ENCODE results near the gene SAXO1. TPM values are rescaled to one million over a fixed set of nuclear protein-coding genes. Genes with fewer than 3 reads are reported as not detected.

SAXO1 gene
- total RNA-seq, 1 donor from 2014 or later = 0.02 TPM

DNA sequence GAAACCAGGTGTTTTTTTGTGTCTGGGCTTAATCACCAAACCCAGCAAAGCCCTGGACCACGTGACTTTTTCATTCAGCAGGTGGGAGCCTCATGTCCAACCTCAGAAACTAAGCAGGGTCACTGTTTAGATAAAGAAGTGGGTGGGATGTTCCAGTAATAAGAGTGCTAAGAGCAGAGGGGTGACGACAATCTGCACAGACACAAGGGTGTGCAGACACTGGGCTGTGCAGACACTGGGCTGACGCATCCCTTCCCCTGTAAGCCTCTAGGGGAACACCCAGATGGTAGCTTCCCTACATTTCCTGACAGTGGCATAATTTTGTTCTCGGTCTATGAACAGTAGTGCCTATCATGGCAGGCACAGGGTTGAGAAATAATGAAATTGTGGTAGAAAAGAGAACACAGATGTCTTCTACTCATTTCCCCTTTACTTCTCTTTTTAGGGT is 85.1 kb downstream of the SAXO1 start:
- no peaks in the 10 kb centered on the region for H3K4me1 Mint-ChIP-seq
- H3K9me3 Mint-ChIP-seq = no peaks in the 10 kb centered on the region
- H3K36me3 Mint-ChIP-seq (ENCODE audit: low read depth) = no peaks in the 10 kb centered on the region
- ChIA-PET CTCF (no interaction called here), POLR2A (no interaction called here)
- intact Hi-C loops (cut with micrococcal nuclease) = no loop called here
- no peak for DNase-seq
- H3K4me3 Mint-ChIP-seq = no peak overlapping the region
- TF ChIP-seq, protein P1, sequence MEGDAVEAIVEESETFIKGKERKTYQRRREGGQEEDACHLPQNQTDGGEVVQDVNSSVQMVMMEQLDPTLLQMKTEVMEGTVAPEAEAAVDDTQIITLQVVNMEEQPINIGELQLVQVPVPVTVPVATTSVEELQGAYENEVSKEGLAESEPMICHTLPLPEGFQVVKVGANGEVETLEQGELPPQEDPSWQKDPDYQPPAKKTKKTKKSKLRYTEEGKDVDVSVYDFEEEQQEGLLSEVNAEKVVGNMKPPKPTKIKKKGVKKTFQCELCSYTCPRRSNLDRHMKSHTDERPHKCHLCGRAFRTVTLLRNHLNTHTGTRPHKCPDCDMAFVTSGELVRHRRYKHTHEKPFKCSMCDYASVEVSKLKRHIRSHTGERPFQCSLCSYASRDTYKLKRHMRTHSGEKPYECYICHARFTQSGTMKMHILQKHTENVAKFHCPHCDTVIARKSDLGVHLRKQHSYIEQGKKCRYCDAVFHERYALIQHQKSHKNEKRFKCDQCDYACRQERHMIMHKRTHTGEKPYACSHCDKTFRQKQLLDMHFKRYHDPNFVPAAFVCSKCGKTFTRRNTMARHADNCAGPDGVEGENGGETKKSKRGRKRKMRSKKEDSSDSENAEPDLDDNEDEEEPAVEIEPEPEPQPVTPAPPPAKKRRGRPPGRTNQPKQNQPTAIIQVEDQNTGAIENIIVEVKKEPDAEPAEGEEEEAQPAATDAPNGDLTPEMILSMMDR (IDR thresholded peaks at IDR 0.05) = no peak
- H3K27ac Mint-ChIP-seq = no peak overlapping the region
- peaks cover 5% of the 10 kb centered on the region for H3K27me3 Mint-ChIP-seq
- ATAC-seq (ENCODE audit: low read depth) = no peak

DNA sequence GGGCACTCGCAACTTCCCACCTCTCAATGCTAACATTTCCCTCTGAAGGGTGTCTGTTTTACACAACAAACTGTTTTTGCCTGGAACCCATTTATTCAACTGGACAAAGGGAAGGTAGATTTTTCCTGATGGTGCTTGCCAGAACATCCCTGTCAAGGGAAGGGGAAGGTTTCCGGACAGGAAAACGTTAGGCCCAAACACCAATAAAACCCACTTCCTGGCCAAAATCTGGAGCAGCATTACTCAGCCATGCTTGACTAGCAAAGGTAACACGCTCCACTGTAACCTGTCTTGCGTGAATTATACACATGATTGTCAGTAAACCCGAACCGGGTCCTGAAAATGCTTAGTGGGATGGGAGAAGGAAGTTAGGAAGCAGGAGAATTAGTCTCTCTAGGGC is 90.2 kb downstream of the SAXO1 start:
- Mint-ChIP-seq H3K4me3 (no peak overlapping the region), H3K9me3 (no peaks in the 10 kb centered on the region), H3K4me1 (no peaks in the 10 kb centered on the region), H3K27me3 (peaks cover 7% of the 10 kb centered on the region), H3K27ac (no peak overlapping the region), H3K36me3 (ENCODE audit: low read depth) (no peaks in the 10 kb centered on the region)
- ATAC-seq (ENCODE audit: low read depth) = no peak
- TF ChIP-seq, protein P1 (IDR thresholded peaks at IDR 0.05) = no peak
- intact Hi-C loops (cut with micrococcal nuclease) = no loop called here
- DNase-seq = no peak
- ChIA-PET CTCF (no interaction called here), POLR2A (no interaction called here)

DNA sequence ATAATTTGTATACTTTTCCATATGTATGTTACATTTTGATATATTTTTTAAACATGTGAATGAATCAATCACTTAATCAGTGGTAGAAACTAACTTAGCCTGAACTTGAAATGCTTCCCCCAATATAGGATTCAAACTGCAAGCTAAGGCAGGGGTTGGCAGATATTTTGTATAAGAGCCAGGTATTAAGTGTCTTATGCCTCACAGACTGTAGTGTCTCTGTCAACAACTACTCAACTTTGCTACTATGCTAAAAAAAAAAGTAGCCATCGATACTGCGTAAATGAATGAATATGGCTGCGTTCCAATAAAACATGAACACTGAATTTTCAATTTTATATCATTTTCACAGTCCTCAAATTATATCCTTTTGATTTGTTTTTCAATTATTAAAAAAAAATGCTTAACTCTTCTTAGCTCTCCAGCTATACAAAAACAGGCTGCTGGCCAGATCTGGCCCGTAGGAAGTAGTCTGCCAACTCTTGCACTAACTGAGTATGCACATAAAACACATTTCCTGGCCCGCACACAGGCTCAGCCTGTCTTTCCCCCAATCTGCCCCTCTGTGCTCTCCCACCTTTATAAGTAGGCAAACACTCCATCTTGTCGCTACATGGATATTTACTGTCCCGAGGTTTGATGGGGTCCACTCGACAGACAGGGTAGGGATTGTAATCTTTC is 91.8 kb downstream of the SAXO1 start:
- ChIA-PET CTCF (no interaction called here), POLR2A (no interaction called here)
- Mint-ChIP-seq H3K27me3 (peaks cover 7% of the 10 kb centered on the region), H3K36me3 (ENCODE audit: low read depth) (no peaks in the 10 kb centered on the region), H3K4me3 (no peak overlapping the region), H3K4me1 (no peaks in the 10 kb centered on the region), H3K27ac (no peak overlapping the region), H3K9me3 (no peaks in the 10 kb centered on the region)
- ATAC-seq (ENCODE audit: low read depth) = no peak
- DNase-seq = no peak
- TF ChIP-seq, protein P1 (IDR thresholded peaks at IDR 0.05) = no peak
- intact Hi-C loops (cut with micrococcal nuclease) = no loop called here

DNA sequence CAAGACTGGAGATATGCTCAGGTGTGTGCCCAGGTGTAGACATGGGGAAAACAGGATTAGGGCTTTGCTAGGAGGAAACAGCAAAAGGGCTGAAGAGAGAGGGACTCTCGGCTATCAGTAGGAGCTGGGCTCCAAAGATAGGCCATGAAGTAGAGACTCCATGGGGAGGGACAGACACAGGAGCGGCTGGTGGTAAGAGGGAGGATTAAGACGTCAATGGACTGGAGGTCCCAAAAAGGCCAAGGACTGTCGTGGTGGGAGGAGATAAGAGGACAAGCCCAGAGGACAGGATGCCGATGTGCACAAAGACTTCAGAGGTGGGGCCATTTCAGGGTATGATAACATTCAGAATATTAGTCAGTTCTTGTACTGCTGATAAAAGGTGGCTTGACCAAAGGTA is 93.1 kb downstream of the SAXO1 start:
- CTCF ChIA-PET = no interaction called here
- DNase-seq = no peak
- H3K4me1 Mint-ChIP-seq = no peaks in the 10 kb centered on the region
- H3K4me3 Mint-ChIP-seq = no peak overlapping the region
- no peak overlapping the region for H3K27ac Mint-ChIP-seq
- peaks cover 6% of the 10 kb centered on the region for H3K27me3 Mint-ChIP-seq
- H3K9me3 Mint-ChIP-seq = no peaks in the 10 kb centered on the region
- ATAC-seq (ENCODE audit: low read depth) = no peak
- TF ChIP-seq, protein P1 (IDR thresholded peaks at IDR 0.05) = no peak
- no peaks in the 10 kb centered on the region for H3K36me3 Mint-ChIP-seq (ENCODE audit: low read depth)
- intact Hi-C loops (cut with micrococcal nuclease) = no loop called here
- POLR2A ChIA-PET = no interaction called here

DNA sequence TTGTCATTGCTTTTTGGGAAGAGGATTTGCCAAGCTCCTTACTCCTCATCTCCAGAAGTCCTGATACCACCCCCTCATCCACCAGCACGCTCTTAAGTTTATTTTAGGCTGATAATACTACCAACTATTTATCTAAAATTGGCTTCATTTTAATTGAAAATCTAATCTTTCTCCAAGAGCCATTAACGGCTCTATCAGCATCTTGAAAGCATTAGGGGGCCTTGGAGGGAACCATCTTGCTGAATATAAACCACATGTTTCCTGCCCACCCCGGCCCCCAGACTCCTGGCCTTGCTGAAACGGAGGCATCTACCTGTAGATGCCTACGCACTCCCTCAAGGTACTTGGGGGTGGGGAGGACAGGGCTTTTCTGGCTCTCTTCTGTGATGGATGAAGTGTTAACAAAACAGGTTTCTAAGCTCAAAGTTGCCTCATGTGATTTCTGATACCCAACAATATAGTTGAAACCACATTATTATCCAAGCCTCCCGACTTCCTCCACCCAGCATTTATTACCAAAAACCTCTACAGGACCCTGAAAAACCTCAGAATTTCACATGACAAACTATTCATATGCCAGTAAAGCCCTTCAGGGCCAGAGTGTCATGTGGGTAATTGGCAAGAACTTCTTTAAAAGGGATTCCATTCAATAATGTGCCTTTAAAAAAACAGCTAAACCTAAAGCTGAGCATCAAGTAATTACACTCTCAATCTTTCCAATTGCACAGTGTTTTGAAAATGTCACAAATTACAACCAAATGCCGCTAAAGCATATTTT is 96.7 kb downstream of the SAXO1 start:
- H3K27ac Mint-ChIP-seq = no peak overlapping the region
- intact Hi-C loops (cut with micrococcal nuclease) = no loop called here
- peaks cover 5% of the 10 kb centered on the region for H3K9me3 Mint-ChIP-seq
- no peaks in the 10 kb centered on the region for H3K4me1 Mint-ChIP-seq
- ATAC-seq (ENCODE audit: low read depth) = no peak
- POLR2A ChIA-PET = no interaction called here
- TF ChIP-seq, protein P1 (IDR thresholded peaks at IDR 0.05) = no peak
- no peaks in the 10 kb centered on the region for H3K36me3 Mint-ChIP-seq (ENCODE audit: low read depth)
- H3K27me3 Mint-ChIP-seq = peaks cover 5% of the 10 kb centered on the region
- no peak overlapping the region for H3K4me3 Mint-ChIP-seq
- no peak for DNase-seq
- CTCF ChIA-PET = no interaction called here
